MCF 10A (cell line): ENCODE results near the gene DLL1. TPM values are rescaled to one million over a fixed set of nuclear protein-coding genes. Genes with fewer than 3 reads are reported as not detected.

ENCODE experiments used
- BruUV-seq: library from RNA; stranded (reverse); fragments of 400-500 nt; replicated peaks from 2 replicates; lab custom pipeline; 2021; lab: Mats Ljungman, UMichigan
- CTCF ChIA-PET: fragments of 300-600 bp; sonication (Branson Sonifier 250); formaldehyde crosslinking; extraction: SDS; loops from one replicate; lab custom pipeline; 2021; ENCODE audit warnings: antibody characterized with exemption, inconsistent platforms; lab: Yijun Ruan, JAX
- POLR2A ChIA-PET: fragments of 300-600, 350-650 bp; sonication (Branson Sonifier 250); formaldehyde crosslinking; extraction: SDS; loops from one replicate; lab custom pipeline; 2020; ENCODE audit warnings: antibody characterized with exemption, inconsistent platforms; lab: Yijun Ruan, JAX
- DNase-seq: peaks from one replicate; pipeline ENCODE4 v3.0.0-alpha.2; 2018; ENCODE audit not compliant: unreplicated experiment
- H3K27ac Mint-ChIP-seq: one replicate; pipeline ENCODE4 v1.8.0; 2022; ENCODE audit warnings: mild to moderate bottlenecking, low read depth, mixed read lengths; ENCODE audit not compliant: unreplicated experiment
- H3K27me3 Mint-ChIP-seq: one replicate; pipeline ENCODE4 v1.8.0; 2022; ENCODE audit warnings: mixed read lengths; ENCODE audit not compliant: insufficient read depth, unreplicated experiment
- H3K36me3 Mint-ChIP-seq: one replicate; pipeline ENCODE4 v1.8.0; 2022; ENCODE audit warnings: mild to moderate bottlenecking, moderate library complexity, mixed read lengths; ENCODE audit not compliant: insufficient read depth, unreplicated experiment
- H3K4me1 Mint-ChIP-seq: one replicate; pipeline ENCODE4 v1.8.0; 2022; ENCODE audit warnings: mixed read lengths; ENCODE audit not compliant: insufficient read depth, unreplicated experiment
- H3K4me3 Mint-ChIP-seq: one replicate; pipeline ENCODE4 v1.8.0; 2022; ENCODE audit warnings: mild to moderate bottlenecking, moderate library complexity, mixed read lengths; ENCODE audit not compliant: unreplicated experiment
- H3K9me3 Mint-ChIP-seq: one replicate; pipeline ENCODE4 v1.8.0; 2022; ENCODE audit warnings: mixed read lengths; ENCODE audit not compliant: unreplicated experiment
- intact Hi-C: fragments of 100-400 bp; cut with micrococcal nuclease; formaldehyde crosslinking; loops from 2 replicates; pipeline ENCODE4 v1.14.1; 2022
- total RNA-seq: library from RNA; stranded (reverse); gene quantifications from 2 replicates; pipeline ENCODE4 v1.2.3, GENCODE V29; 2022
- TF ChIP-seq, protein P1 (sequence below): fragments of 200-600 bp; IDR thresholded peaks from one replicate; pipeline ENCODE4 v1.8.0; 2022; ENCODE audit warnings: antibody characterized with exemption, mild to moderate bottlenecking; ENCODE audit not compliant: unreplicated experiment

The DLL1 gene
- total RNA-seq, 1 experiment from 2014 or later: 1.4 TPM

- intact Hi-C loops: loop anchor here (10.0 kb wide), 2 partner anchors 123 to 1403 kb away; no protein-coding TSS in a partner anchor
These were observed 6.9 kb upstream of the DLL1 start for GRCh38 chr6:170297576-170298330.

DNA sequence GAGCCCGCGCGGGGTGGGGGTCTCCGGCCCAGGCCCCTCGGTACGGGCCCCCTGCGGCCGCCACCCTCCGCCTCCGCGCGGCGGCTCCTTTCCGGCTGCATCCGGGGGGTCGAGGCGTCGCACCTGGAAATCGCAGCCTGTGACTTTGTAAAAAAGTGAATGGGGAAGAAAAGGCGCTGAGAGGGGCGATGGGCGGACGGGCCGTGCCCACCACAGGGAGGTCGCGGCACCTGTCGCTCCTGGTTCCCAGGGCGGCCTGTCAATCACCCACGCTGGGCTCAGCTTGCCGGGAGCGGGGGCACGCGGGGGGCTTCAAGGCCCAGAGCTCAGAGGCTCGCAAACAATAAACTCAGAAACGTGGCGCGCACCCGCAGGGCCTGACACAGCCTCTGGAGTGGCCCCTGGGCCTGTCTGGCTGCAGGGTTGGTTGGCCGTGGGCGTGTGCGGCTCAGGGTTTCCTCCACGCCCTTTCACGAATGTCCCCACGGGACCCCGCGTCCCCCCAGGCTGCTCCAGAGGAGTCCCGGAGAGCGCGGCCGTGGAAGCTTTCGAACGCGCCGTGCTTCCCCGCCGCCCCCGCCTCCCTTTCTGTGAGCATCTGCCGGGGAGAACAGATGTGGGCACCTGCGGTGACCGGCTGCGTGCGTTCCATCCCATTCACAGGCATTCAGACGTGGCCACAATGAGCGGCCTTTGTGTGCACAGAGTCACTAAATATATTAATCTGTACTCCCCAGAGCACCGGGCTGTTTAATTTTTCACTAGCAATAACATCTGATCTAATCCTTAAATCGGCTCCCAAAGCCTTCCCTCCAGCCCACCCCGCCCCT lies 6.1 kb upstream of the DLL1 start:
- CTCF ChIA-PET: interaction anchor here (0.5 to 0.6 kb wide), 2 partner anchors 104 to 193 kb away, joined by 3 to 4 read pairs; no protein-coding TSS in a partner anchor
- TF ChIP-seq, protein P1, sequence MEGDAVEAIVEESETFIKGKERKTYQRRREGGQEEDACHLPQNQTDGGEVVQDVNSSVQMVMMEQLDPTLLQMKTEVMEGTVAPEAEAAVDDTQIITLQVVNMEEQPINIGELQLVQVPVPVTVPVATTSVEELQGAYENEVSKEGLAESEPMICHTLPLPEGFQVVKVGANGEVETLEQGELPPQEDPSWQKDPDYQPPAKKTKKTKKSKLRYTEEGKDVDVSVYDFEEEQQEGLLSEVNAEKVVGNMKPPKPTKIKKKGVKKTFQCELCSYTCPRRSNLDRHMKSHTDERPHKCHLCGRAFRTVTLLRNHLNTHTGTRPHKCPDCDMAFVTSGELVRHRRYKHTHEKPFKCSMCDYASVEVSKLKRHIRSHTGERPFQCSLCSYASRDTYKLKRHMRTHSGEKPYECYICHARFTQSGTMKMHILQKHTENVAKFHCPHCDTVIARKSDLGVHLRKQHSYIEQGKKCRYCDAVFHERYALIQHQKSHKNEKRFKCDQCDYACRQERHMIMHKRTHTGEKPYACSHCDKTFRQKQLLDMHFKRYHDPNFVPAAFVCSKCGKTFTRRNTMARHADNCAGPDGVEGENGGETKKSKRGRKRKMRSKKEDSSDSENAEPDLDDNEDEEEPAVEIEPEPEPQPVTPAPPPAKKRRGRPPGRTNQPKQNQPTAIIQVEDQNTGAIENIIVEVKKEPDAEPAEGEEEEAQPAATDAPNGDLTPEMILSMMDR: no peak
- DNase-seq: no peak
- POLR2A ChIA-PET: no interaction called here
- no peaks in the 10 kb centered on the region for H3K36me3 Mint-ChIP-seq
- no TSS peak for BruUV-seq
- no peak overlapping the region for H3K27ac Mint-ChIP-seq
- no peak overlapping the region for H3K4me3 Mint-ChIP-seq
- H3K27me3 Mint-ChIP-seq: peaks cover 37% of the 10 kb centered on the region
- intact Hi-C loops: loop anchor here (10.0 kb wide), 2 partner anchors 122 to 1402 kb away; no protein-coding TSS in a partner anchor
- peaks cover 6% of the 10 kb centered on the region for H3K4me1 Mint-ChIP-seq
- no peaks in the 10 kb centered on the region for H3K9me3 Mint-ChIP-seq

More at GRCh38 chr6:170297576-170298330, 6.9 kb upstream of the DLL1 start:
- no TSS peak for BruUV-seq
- Mint-ChIP-seq H3K27ac (no peak overlapping the region), H3K4me3 (no peak overlapping the region), H3K27me3 (peaks cover 29% of the 10 kb centered on the region), H3K4me1 (no peaks in the 10 kb centered on the region), H3K9me3 (no peaks in the 10 kb centered on the region), H3K36me3 (no peaks in the 10 kb centered on the region)
- TF ChIP-seq, protein P1: no peak
- POLR2A ChIA-PET: no interaction called here
- DNase-seq: no peak
- CTCF ChIA-PET: no interaction called here

DNA sequence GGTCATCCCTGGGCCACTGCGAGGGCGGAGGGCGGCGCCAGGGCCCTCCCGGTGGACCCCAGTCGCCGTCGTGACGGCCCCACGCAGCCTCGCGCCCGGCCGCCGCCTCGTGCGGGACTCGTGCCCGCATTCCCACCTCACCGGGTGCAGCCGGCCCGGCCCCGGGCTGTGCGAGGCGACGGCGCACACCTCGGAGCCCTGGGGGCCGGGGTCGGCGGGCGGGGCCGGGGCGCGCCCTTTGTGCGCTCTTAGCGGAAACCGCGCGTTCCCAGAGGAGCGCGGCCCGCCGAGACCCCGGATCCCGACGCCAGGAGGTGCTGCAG lies 5.5 kb upstream of the DLL1 start:
- POLR2A ChIA-PET: interaction anchor here (1.0 kb wide), 1 partner anchor 13 kb away, joined by 3 read pairs; no protein-coding TSS in a partner anchor
- Mint-ChIP-seq H3K36me3 (no peaks in the 10 kb centered on the region), H3K27me3 (peaks cover 42% of the 10 kb centered on the region), H3K9me3 (no peaks in the 10 kb centered on the region), H3K27ac (no peak overlapping the region), H3K4me1 (peaks cover 10% of the 10 kb centered on the region), H3K4me3 (no peak overlapping the region)
- CTCF ChIA-PET: no interaction called here
- no TSS peak for BruUV-seq
- intact Hi-C loops: loop anchor here (10.0 kb wide), 2 partner anchors 122 to 1402 kb away; no protein-coding TSS in a partner anchor
- no peak for DNase-seq
- TF ChIP-seq, protein P1: no peak
